GM10847 (cell line): ENCODE results near the gene INSIG2.

Source experiments
- POLR2A ChIP-seq: IDR thresholded peaks from 2 replicates; pipeline ENCODE4 v1.6.1; 2011; ENCODE audit not compliant: insufficient read length; ENCODE audit errors: extremely low read depth

Gene INSIG2

GRCh38 chr2:118106926-118107325, 18.7 kb downstream of the INSIG2 start:
- TF ChIP-seq POLR2A = no peak

- no peak for TF ChIP-seq POLR2A
Measured at GRCh38 chr2:118110310-118110709, 22.0 kb downstream of the INSIG2 start.

- TF ChIP-seq POLR2A = no peak
Measured at GRCh38 chr2:118110991-118111390, 22.7 kb downstream of the INSIG2 start.

- TF ChIP-seq POLR2A = no peak
Measured at GRCh38 chr2:118112771-118113334, 24.6 kb downstream of the INSIG2 start.

GRCh38 chr2:118114863-118115262, 26.6 kb downstream of the INSIG2 start:
- no peak for TF ChIP-seq POLR2A

- TF ChIP-seq POLR2A = no peak
Measured at GRCh38 chr2:118115761-118116160, 27.5 kb downstream of the INSIG2 start.

GRCh38 chr2:118118479-118118878, 30.2 kb downstream of the INSIG2 start:
- TF ChIP-seq POLR2A = no peak

- no peak for TF ChIP-seq POLR2A
Measured at GRCh38 chr2:118119158-118119727, 31.0 kb downstream of the INSIG2 start.

GRCh38 chr2:118119761-118120400, 31.6 kb downstream of the INSIG2 start:
- no peak for TF ChIP-seq POLR2A

- no peak for TF ChIP-seq POLR2A
Measured at GRCh38 chr2:118120401-118120780, 32.1 kb downstream of the INSIG2 start.

- TF ChIP-seq POLR2A = no peak
Measured at GRCh38 chr2:118121101-118121500, 32.8 kb downstream of the INSIG2 start.

- no peak for TF ChIP-seq POLR2A
Measured at GRCh38 chr2:118121986-118122524, 33.8 kb downstream of the INSIG2 start.

- no peak for TF ChIP-seq POLR2A
Measured at GRCh38 chr2:118122594-118123281, 34.5 kb downstream of the INSIG2 start.

- no peak for TF ChIP-seq POLR2A
Measured at GRCh38 chr2:118123561-118124232, 35.4 kb downstream of the INSIG2 start.

GRCh38 chr2:118124288-118124891, 36.1 kb downstream of the INSIG2 start:
- TF ChIP-seq POLR2A = no peak
